AML-193 (cell line): ENCODE measurements around the gene CNOT11.
"Not testable (repeated sequence)": the region's sequence is repeated elsewhere in the genome, so short reads cannot be mapped to it uniquely, and the experiment has no call there.

Experiments
- DNase-seq, 2 experiments: peaks; one replicate each; lab custom pipeline; 2025; lab: John Stamatoyannopoulos, UW

Gene CNOT11

GRCh38 chr2:101310090-101310833, 57.6 kb downstream of the CNOT11 start:
- no peak for DNase-seq

- no peak for DNase-seq
Observed at GRCh38 chr2:101310834-101311695, 58.4 kb downstream of the CNOT11 start.

- no peak for DNase-seq
Observed at GRCh38 chr2:101311696-101312017, 59.0 kb downstream of the CNOT11 start.

GRCh38 chr2:101316568-101316967, 63.9 kb downstream of the CNOT11 start:
- not testable (repeated sequence) for DNase-seq
